H9 (cell line): ENCODE measurements around the gene DMXL1. TPM values are rescaled to one million over a fixed set of nuclear protein-coding genes. Genes with fewer than 3 reads are reported as not detected.

Experiments
- DNase-seq: peaks from one replicate; pipeline ENCODE4 v3.0.0-alpha.2; 2017
- H2AFZ ChIP-seq: one replicate; pipeline ENCODE4 v1.6.1; 2013; ENCODE audit warnings: mild to moderate bottlenecking, low read length, control low read depth, moderate library complexity
- H2AK5ac ChIP-seq: 2 replicates; pipeline ENCODE4 v1.6.1; 2013; ENCODE audit warnings: low read length, control low read depth, mixed read lengths; ENCODE audit not compliant: insufficient read length
- H2BK120ac ChIP-seq: one replicate; pipeline ENCODE4 v1.6.1; 2013; ENCODE audit warnings: low read depth, mild to moderate bottlenecking, low read length, control low read depth, inconsistent platforms; ENCODE audit not compliant: poor library complexity, severe bottlenecking
- H2BK12ac ChIP-seq: 2 replicates; pipeline ENCODE4 v1.6.1; 2013; ENCODE audit warnings: low read length, control low read depth, mixed read lengths, low read depth; ENCODE audit not compliant: insufficient read length
- H2BK15ac ChIP-seq: 2 replicates; pipeline ENCODE4 v1.6.1; 2013; ENCODE audit warnings: low read depth, low read length, control low read depth
- H2BK20ac ChIP-seq: one replicate; pipeline ENCODE4 v1.6.1; 2013; ENCODE audit warnings: low read depth, mild to moderate bottlenecking, low read length, control low read depth, inconsistent platforms; ENCODE audit not compliant: poor library complexity, severe bottlenecking
- H2BK5ac ChIP-seq: 2 replicates; pipeline ENCODE4 v1.6.1; 2013; ENCODE audit warnings: low read length, control low read depth, mixed read lengths; ENCODE audit not compliant: insufficient read length
- H3K14ac ChIP-seq: 2 replicates; pipeline ENCODE4 v1.6.1; 2013; ENCODE audit warnings: low read length, control low read depth; ENCODE audit not compliant: insufficient read depth
- H3K18ac ChIP-seq: 2 replicates; pipeline ENCODE4 v1.6.1; 2013; ENCODE audit warnings: low read depth, mild to moderate bottlenecking, mixed read lengths, low read length, control low read depth; ENCODE audit not compliant: insufficient read length
- H3K23ac ChIP-seq: 2 replicates; pipeline ENCODE4 v1.6.1; 2013; ENCODE audit warnings: low read length, control low read depth, mixed read lengths, low read depth; ENCODE audit not compliant: insufficient read length
- H3K23me2 ChIP-seq: 2 replicates; pipeline ENCODE4 v1.6.1; 2013; ENCODE audit warnings: low read depth, mild to moderate bottlenecking, mixed read lengths, low read length, control low read depth; ENCODE audit not compliant: insufficient read length, poor library complexity, severe bottlenecking
- H3K27ac ChIP-seq: 2 replicates; pipeline ENCODE4 v1.5.1; 2013; ENCODE audit warnings: low read length, control low read depth, mixed read lengths, low read depth; ENCODE audit not compliant: insufficient read length
- H3K27me3 ChIP-seq: 2 replicates; pipeline ENCODE4 v1.6.1; 2013; ENCODE audit warnings: low read length, control low read depth, inconsistent platforms; ENCODE audit not compliant: insufficient read depth
- H3K4ac ChIP-seq: 2 replicates; pipeline ENCODE4 v1.6.1; 2013; ENCODE audit warnings: low read depth, mild to moderate bottlenecking, control low read depth, inconsistent platforms, low read length, moderate library complexity
- H3K4me1 ChIP-seq: 2 replicates; pipeline ENCODE4 v1.6.1; 2013; ENCODE audit warnings: low read length, control low read depth, inconsistent platforms; ENCODE audit not compliant: insufficient read depth
- H3K4me2 ChIP-seq: 2 replicates; pipeline ENCODE4 v1.6.1; 2013; ENCODE audit warnings: low read length, control low read depth, mixed read lengths; ENCODE audit not compliant: insufficient read length, insufficient read depth
- H3K56ac ChIP-seq: 2 replicates; pipeline ENCODE4 v1.6.1; 2013; ENCODE audit warnings: low read depth, mild to moderate bottlenecking, mixed read lengths, low read length, control low read depth; ENCODE audit not compliant: insufficient read length
- H3K79me1 ChIP-seq: 2 replicates; pipeline ENCODE4 v1.6.1; 2013; ENCODE audit warnings: low read depth, mild to moderate bottlenecking, moderate library complexity, low read length, control low read depth, inconsistent platforms; ENCODE audit not compliant: insufficient read depth, poor library complexity, severe bottlenecking
- H3K79me2 ChIP-seq: 2 replicates; pipeline ENCODE4 v1.6.1; 2013; ENCODE audit warnings: low read length, control low read depth, inconsistent platforms; ENCODE audit not compliant: insufficient read depth
- H3K9ac ChIP-seq: 2 replicates; pipeline ENCODE4 v1.6.1; 2013; ENCODE audit warnings: low read length, control low read depth, mixed read lengths; ENCODE audit not compliant: insufficient read length; ENCODE audit errors: extremely low read depth
- H3K9me3 ChIP-seq: one replicate; pipeline ENCODE4 v1.6.1; 2013; ENCODE audit warnings: low read depth, low read length, inconsistent platforms; ENCODE audit not compliant: control insufficient read depth
- H3T11ph ChIP-seq: one replicate; pipeline ENCODE4 v1.6.1; 2013; ENCODE audit warnings: mild to moderate bottlenecking, low read length, control low read depth, inconsistent platforms
- H4K20me1 ChIP-seq: one replicate; pipeline ENCODE4 v1.6.1; 2013; ENCODE audit not compliant: control insufficient read depth, insufficient read length, insufficient read depth
- H4K5ac ChIP-seq: 2 replicates; pipeline ENCODE4 v1.6.1; 2013; ENCODE audit warnings: low read depth, mild to moderate bottlenecking, mixed read lengths, low read length, control low read depth; ENCODE audit not compliant: insufficient read length
- H4K8ac ChIP-seq: replicated peaks from 2 replicates; pipeline ENCODE4 v1.6.1; 2013; ENCODE audit warnings: low read length, control low read depth, mixed read lengths, low read depth; ENCODE audit not compliant: insufficient read length
- H4K91ac ChIP-seq: 2 replicates; pipeline ENCODE4 v1.6.1; 2013; ENCODE audit warnings: low read depth, mild to moderate bottlenecking, moderate library complexity, mixed read lengths, low read length, control low read depth; ENCODE audit not compliant: insufficient read length
- H3K27ac Mint-ChIP-seq, 3 experiments: 2 replicates in 2 of 3; 3 replicates in 1 of 3; pipeline ENCODE4 v1.8.0; 2020 to 2021; ENCODE audit warnings: mixed read lengths in 3 of 3, mild to moderate bottlenecking in 1 of 3, moderate library complexity in 1 of 3
- H3K27me3 Mint-ChIP-seq: 2 replicates; pipeline ENCODE4 v1.8.0; 2021; ENCODE audit warnings: low read depth, mild to moderate bottlenecking, moderate library complexity, mixed read lengths
- H3K36me3 Mint-ChIP-seq, 3 experiments: 2 replicates in 2 of 3; 3 replicates in 1 of 3; pipeline ENCODE4 v1.8.0; 2020 to 2021; ENCODE audit warnings: low read depth in 3 of 3, mixed read lengths in 3 of 3; ENCODE audit not compliant: insufficient read depth in 1 of 3
- H3K4me1 Mint-ChIP-seq, 2 experiments: 2 replicates each; pipeline ENCODE4 v1.8.0; 2020; ENCODE audit warnings: mixed read lengths in 2 of 2
- H3K4me3 Mint-ChIP-seq, 2 experiments: 2 replicates in 1 of 2; 3 replicates in 1 of 2; pipeline ENCODE4 v1.8.0; 2020 to 2021; ENCODE audit warnings: mild to moderate bottlenecking in 2 of 2, mixed read lengths in 2 of 2, moderate library complexity in 1 of 2
- H3K9me3 Mint-ChIP-seq, 2 experiments: 2 replicates in 1 of 2; 3 replicates in 1 of 2; pipeline ENCODE4 v1.8.0; 2020; ENCODE audit warnings: mild to moderate bottlenecking in 2 of 2, mixed read lengths in 2 of 2, moderate library complexity in 1 of 2
- WGBS: extraction: QIAGEN DNeasy Blood & Tissue Kit; methylation state at CpG from one replicate; pipeline ENCODE4 v1.1.7; 2013; ENCODE audit warnings: missing lambda C conversion rate, low lambda C conversion rate, mixed read lengths; ENCODE audit not compliant: insufficient read length; ENCODE audit errors: extremely low coverage; 5-methylcytosine and 5-hydroxymethylcytosine counted together
- total RNA-seq: library from RNA; stranded (reverse); gene quantifications from 2 replicates; pipeline ENCODE4 v1.2.1, GENCODE V29; 2021
- TF ChIP-seq, protein P1 (sequence below): fragments of 200-600 bp; sonication (generic); conservative IDR thresholded peaks from 3 replicates; pipeline ENCODE4 v1.8.0; 2021; ENCODE audit warnings: antibody characterized with exemption, mild to moderate bottlenecking

DMXL1 gene
- total RNA-seq, 1 experiment from 2014 or later, result 63.5 TPM

DNA sequence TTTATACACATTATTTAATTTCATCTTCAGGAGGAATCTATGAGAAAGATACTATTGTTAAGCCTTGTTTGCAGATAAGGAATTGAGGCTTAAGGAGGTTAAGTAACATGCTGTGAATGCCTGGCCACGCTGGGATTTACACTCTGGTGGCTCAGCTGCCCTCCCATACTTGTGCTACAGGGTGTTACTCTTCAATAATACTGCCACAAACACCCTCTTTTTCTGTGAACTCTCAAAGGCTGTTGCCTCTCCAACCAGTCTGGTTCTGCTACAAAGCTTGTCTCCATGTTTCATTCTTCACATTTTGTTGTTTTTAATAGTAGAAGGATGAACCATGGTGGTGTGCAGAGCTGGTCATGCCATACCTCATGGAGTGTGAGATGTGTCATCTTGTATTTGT is 208.2 kb downstream of the DMXL1 start:
- H4K8ac ChIP-seq, result no peak overlapping the region
- no peak overlapping the region for H4K91ac ChIP-seq
- TF ChIP-seq, protein P1, sequence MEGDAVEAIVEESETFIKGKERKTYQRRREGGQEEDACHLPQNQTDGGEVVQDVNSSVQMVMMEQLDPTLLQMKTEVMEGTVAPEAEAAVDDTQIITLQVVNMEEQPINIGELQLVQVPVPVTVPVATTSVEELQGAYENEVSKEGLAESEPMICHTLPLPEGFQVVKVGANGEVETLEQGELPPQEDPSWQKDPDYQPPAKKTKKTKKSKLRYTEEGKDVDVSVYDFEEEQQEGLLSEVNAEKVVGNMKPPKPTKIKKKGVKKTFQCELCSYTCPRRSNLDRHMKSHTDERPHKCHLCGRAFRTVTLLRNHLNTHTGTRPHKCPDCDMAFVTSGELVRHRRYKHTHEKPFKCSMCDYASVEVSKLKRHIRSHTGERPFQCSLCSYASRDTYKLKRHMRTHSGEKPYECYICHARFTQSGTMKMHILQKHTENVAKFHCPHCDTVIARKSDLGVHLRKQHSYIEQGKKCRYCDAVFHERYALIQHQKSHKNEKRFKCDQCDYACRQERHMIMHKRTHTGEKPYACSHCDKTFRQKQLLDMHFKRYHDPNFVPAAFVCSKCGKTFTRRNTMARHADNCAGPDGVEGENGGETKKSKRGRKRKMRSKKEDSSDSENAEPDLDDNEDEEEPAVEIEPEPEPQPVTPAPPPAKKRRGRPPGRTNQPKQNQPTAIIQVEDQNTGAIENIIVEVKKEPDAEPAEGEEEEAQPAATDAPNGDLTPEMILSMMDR, result no peak
- no peak overlapping the region for H3K4me2 ChIP-seq
- H2BK15ac ChIP-seq, result no peak overlapping the region
- no CpG with 5 or more reads among the region's 1 CpG for WGBS
- no peak overlapping the region for H2AFZ ChIP-seq
- H2BK20ac ChIP-seq, result no peak overlapping the region
- no peak overlapping the region for H3T11ph ChIP-seq
- Mint-ChIP-seq H3K4me3 (no peak overlapping the region), H3K4me1 (peaks cover 16 to 21% of the 10 kb centered on the region in 2 experiments; a peak in 3 of 4 replicates), H3K9me3 (no peaks in the 10 kb centered on the region), H3K27me3 (no peaks in the 10 kb centered on the region), H3K27ac (no peak overlapping the region), H3K36me3 (no peaks in the 10 kb centered on the region)
- H2BK12ac ChIP-seq, result no peak overlapping the region
- no peak overlapping the region for H2BK5ac ChIP-seq
- no peak for DNase-seq
- H3K56ac ChIP-seq, result no peak overlapping the region
- no peak overlapping the region for H3K18ac ChIP-seq
- no peaks in the 10 kb centered on the region for H3K23me2 ChIP-seq
- no peaks in the 10 kb centered on the region for H3K27me3 ChIP-seq
- no peaks in the 10 kb centered on the region for H4K20me1 ChIP-seq
- H3K27ac ChIP-seq, result no peak overlapping the region
- H3K14ac ChIP-seq, result no peak overlapping the region
- no peaks in the 10 kb centered on the region for H3K79me1 ChIP-seq
- H3K9ac ChIP-seq, result no peak overlapping the region
- no peak overlapping the region for H2BK120ac ChIP-seq
- no peak overlapping the region for H3K23ac ChIP-seq
- H2AK5ac ChIP-seq, result no peak overlapping the region
- H4K5ac ChIP-seq, result no peak overlapping the region
- no peak overlapping the region for H3K4ac ChIP-seq
- H3K79me2 ChIP-seq, result no peaks in the 10 kb centered on the region
- H3K9me3 ChIP-seq, result no peaks in the 10 kb centered on the region
- H3K4me1 ChIP-seq, result 0 out of 2 replicates have a peak, but pooled peaks cover 2% of the 10 kb centered on the region
